ENCODE data around the gene LONRF3. TPM values are rescaled to one million over a fixed set of nuclear protein-coding genes. Genes with fewer than 3 reads are reported as not detected.

Gene LONRF3
- total RNA-seq, 1 donor from 2014 or later = 0.39 TPM

DNA sequence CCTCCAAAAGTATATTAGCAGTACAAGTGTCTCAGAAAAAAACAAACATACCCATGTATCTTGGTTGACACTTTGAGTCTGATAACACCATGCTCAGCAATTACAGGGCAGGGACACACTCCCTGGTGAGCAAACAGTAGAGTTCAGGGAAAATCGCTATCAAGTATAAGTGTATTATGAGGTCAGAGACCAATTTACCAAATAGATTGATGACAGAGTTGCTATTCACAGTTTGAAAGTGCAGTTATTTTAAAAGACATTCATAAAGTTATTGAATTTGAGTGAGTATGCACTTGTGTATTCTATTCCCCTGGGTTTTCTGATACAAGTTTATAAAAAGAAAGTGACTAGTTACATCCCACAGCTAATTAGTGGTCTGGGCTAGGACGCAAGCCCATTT, 10.2 kb upstream of the LONRF3 start:
- DNase-seq (ENCODE audit: low spot score) = no peak
- H3F3A ChIP-seq (ENCODE audit: low read depth) = no peaks in the 10 kb centered on the region
- H3K36me3 ChIP-seq = no peaks in the 10 kb centered on the region
- no peak overlapping the region for H3K27ac ChIP-seq
- H3K4me2 ChIP-seq = no peak overlapping the region
- H3K79me2 ChIP-seq (ENCODE audit: low read depth) = no peaks in the 10 kb centered on the region
- Mint-ChIP-seq H3K4me1 (no peaks in the 10 kb centered on the region), H3K27me3 (ENCODE audit: insufficient read depth, low read depth) (peaks cover 7% of the 10 kb centered on the region), H3K27ac (no peak overlapping the region), H3K9me3 (no peaks in the 10 kb centered on the region), H3K36me3 (no peaks in the 10 kb centered on the region), H3K4me3 (no peak overlapping the region)
- H3K27me3 ChIP-seq = peaks cover 20% of the 10 kb centered on the region
- no peaks in the 10 kb centered on the region for H4K20me1 ChIP-seq (ENCODE audit: low read depth)
- H3K9ac ChIP-seq = no peak overlapping the region
- H3K4me1 ChIP-seq = no peaks in the 10 kb centered on the region
- TF ChIP-seq EZH2phosphoT487 (IDR thresholded peaks at IDR 0.05) (no peak), EZH2 (IDR thresholded peaks at IDR 0.05) (no peak)
- TF ChIP-seq, protein P1, sequence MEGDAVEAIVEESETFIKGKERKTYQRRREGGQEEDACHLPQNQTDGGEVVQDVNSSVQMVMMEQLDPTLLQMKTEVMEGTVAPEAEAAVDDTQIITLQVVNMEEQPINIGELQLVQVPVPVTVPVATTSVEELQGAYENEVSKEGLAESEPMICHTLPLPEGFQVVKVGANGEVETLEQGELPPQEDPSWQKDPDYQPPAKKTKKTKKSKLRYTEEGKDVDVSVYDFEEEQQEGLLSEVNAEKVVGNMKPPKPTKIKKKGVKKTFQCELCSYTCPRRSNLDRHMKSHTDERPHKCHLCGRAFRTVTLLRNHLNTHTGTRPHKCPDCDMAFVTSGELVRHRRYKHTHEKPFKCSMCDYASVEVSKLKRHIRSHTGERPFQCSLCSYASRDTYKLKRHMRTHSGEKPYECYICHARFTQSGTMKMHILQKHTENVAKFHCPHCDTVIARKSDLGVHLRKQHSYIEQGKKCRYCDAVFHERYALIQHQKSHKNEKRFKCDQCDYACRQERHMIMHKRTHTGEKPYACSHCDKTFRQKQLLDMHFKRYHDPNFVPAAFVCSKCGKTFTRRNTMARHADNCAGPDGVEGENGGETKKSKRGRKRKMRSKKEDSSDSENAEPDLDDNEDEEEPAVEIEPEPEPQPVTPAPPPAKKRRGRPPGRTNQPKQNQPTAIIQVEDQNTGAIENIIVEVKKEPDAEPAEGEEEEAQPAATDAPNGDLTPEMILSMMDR (IDR thresholded peaks at IDR 0.05) = no peak
- H3K9me3 ChIP-seq (ENCODE audit: low read depth) = no peaks in the 10 kb centered on the region
- H3K4me3 ChIP-seq = no peak overlapping the region
- H2AFZ ChIP-seq (replicated peaks) = no peak overlapping the region

- Histone ChIP-seq H3K27me3 (peaks cover 32% of the 10 kb centered on the region), H3K79me2 (ENCODE audit: low read depth) (no peaks in the 10 kb centered on the region), H3K4me1 (no peaks in the 10 kb centered on the region), H3K4me2 (no peak overlapping the region), H3K4me3 (no peak overlapping the region), H3K36me3 (no peaks in the 10 kb centered on the region), H3K9ac (no peak overlapping the region), H3K27ac (no peak overlapping the region), H2AFZ (replicated peaks) (no peak overlapping the region), H3K9me3 (ENCODE audit: low read depth) (no peaks in the 10 kb centered on the region), H4K20me1 (ENCODE audit: low read depth) (no peaks in the 10 kb centered on the region), H3F3A (ENCODE audit: low read depth) (no peaks in the 10 kb centered on the region)
- no peaks in the 10 kb centered on the region for H3K36me3 Mint-ChIP-seq
- peaks cover 8% of the 10 kb centered on the region for H3K27me3 Mint-ChIP-seq (ENCODE audit: insufficient read depth, low read depth)
- no peaks in the 10 kb centered on the region for H3K9me3 Mint-ChIP-seq
- TF ChIP-seq EZH2 (IDR thresholded peaks at IDR 0.05) (no peak), EZH2phosphoT487 (IDR thresholded peaks at IDR 0.05) (no peak)
- TF ChIP-seq, protein P1 (IDR thresholded peaks at IDR 0.05) = no peak
- no peaks in the 10 kb centered on the region for H3K4me1 Mint-ChIP-seq
- DNase-seq (ENCODE audit: low spot score) = no peak
- H3K4me3 Mint-ChIP-seq = no peak overlapping the region
- H3K27ac Mint-ChIP-seq = no peak overlapping the region
Observed at GRCh38 chrX:118965395-118965794, 9.0 kb upstream of the LONRF3 start.

DNA sequence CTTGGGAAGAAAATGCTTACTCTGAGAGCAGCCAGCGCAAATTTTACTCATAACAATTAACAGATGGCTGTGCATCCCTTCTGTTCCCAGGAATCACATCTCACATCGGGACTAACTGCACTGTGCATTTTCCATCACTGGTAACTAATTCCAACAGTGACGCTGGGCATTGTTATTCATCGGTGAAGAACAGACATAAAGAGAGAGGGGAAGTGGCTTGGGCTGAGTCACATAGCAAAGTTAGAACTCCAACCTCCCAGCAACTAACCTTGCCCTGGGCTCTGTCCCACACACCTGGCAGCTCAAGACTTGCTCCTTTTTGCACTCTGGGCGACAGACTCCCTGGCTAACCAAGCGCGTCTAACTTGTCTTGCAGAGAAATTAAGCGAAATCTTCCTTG, 6.4 kb upstream of the LONRF3 start:
- Histone ChIP-seq H4K20me1 (ENCODE audit: low read depth) (no peaks in the 10 kb centered on the region), H3K79me2 (ENCODE audit: low read depth) (no peaks in the 10 kb centered on the region), H3K27ac (no peak overlapping the region), H3K36me3 (no peaks in the 10 kb centered on the region), H3K9me3 (ENCODE audit: low read depth) (no peaks in the 10 kb centered on the region), H3K9ac (no peak overlapping the region), H3K4me2 (no peak overlapping the region), H3K4me3 (no peak overlapping the region), H3F3A (ENCODE audit: low read depth) (no peaks in the 10 kb centered on the region), H3K4me1 (no peaks in the 10 kb centered on the region), H2AFZ (replicated peaks) (no peak overlapping the region), H3K27me3 (peaks cover 58% of the 10 kb centered on the region)
- Mint-ChIP-seq H3K27ac (no peak overlapping the region), H3K27me3 (ENCODE audit: insufficient read depth, low read depth) (peaks cover 23% of the 10 kb centered on the region), H3K4me3 (no peak overlapping the region), H3K9me3 (peaks cover 5% of the 10 kb centered on the region), H3K4me1 (no peaks in the 10 kb centered on the region), H3K36me3 (no peaks in the 10 kb centered on the region)
- TF ChIP-seq EZH2phosphoT487 (IDR thresholded peaks at IDR 0.05) (no peak), EZH2 (IDR thresholded peaks at IDR 0.05) (no peak)
- TF ChIP-seq, protein P1 (IDR thresholded peaks at IDR 0.05) = no peak
- DNase-seq (ENCODE audit: low spot score) = no peak
